SH-SY5Y (cell line): ENCODE data around the gene GLOD5.

Source experiments
- GATA2 ChIP-seq: IDR thresholded peaks from 2 replicates; pipeline ENCODE4 v1.6.1; 2011; ENCODE audit warnings: mild to moderate bottlenecking, low read depth, low read length
- GATA3 ChIP-seq: IDR thresholded peaks from 2 replicates; pipeline ENCODE4 v1.6.1; 2011; ENCODE audit warnings: low read depth, mild to moderate bottlenecking, low read length, moderate library complexity

DNA sequence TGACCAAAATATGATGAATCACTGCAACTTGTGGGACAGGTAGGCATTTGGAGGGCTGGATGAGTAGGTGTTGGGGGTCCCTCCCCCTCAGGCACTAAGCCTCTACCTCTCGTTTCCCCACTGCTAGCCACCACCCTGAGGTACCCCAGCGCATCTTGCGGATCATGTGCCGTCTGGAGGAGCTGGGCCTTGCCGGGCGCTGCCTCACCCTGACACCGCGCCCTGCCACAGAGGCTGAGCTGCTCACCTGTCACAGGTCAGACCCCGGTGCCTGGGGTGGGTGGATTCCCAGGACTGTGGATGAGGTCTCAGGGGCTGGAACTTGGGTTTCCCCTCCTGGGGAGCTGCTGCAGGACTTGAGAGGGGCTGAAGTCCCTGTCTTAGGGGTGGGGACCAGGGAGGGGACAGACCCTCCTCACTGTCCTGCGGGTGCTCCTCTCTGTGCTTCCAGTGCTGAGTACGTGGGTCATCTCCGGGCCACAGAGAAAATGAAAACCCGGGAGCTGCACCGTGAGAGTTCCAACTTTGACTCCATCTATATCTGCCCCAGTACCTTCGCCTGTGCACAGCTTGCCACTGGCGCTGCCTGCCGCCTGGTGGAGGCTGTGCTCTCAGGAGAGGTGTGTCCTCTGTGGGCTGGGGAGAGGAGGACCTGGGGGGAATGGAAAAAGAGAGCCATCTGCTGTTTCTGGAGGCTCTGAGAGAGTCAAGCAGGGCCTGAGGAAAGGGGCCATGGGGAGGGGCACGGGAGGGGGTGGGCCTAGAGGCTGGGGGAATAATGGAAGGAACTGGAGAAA is 54.7 kb downstream of the GLOD5 start:
- TF ChIP-seq GATA2 (no peak), GATA3 (no peak)
